Activated naive CD4-positive, alpha-beta T cell (primary cell): ENCODE data around the gene MBTD1.
"Not testable (repeated sequence)": the region's sequence is repeated elsewhere in the genome, so short reads cannot be mapped to it uniquely, and the experiment has no call there.

Source experiments
- DNase-seq, 4 experiments: peaks; one replicate each; lab custom pipeline; 2025; lab: John Stamatoyannopoulos, UW

MBTD1 gene

DNA sequence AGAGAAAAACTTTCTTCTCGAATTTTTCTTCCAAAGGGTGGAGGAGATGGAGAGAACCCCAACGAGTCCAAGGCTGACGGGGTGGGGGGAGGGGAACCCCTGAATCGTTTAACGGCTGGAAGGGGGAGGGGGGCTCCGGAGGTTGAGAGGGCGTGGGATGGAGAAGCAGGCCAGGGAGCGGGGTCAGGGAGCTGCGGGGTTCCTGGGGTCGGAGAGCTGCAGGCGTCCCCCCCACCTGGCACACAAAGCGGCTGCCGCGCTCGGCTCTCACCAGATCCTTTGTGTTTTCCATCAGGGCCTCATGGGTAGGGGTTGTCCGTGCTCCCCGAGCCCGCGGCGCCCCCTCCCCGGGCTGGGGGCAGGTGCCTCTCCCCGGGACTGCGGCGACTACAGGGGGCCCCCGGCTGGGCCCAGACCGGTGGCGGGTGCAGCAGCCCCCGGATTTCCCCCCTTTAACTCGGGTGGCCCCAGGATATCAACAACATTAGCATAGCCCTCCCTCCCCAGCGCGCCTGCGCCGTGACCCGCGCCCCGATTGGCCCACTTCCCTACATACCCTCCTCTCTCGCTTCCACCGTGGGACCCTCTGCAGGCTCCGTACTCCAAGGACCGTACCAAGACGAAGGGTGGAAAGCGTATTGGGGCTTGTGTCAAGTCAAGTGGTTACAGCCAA lies at the start of gene MBTD1:
Gene MBTD1 (minus strand): TSS at position 486 of the 673 bp plus-strand sequence. CDS start 34,888 bp downstream, outside the sequence.
- peak; percentile 82 to 93 (median 88) for DNase-seq

DNA sequence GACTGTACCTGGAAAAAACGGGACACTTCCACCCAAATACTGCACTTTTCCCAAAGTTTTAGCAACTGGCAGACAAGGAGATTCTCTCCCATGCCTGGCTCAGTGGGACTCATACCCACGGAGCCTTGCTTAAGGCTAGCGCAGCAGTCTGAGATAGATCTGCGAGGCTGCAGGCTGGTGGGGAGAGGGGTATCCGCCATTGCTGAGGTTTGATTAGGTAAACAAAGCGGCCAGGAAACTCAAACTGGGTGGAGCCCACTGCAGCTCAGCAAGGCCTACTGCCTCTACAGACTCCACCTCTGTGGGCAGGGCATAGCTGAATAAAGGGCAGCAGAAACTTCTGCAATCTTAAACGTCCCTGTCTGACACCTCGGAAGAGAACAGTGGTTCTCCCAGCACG lies 45.3 kb upstream of the MBTD1 start:
- DNase-seq = no peak

DNA sequence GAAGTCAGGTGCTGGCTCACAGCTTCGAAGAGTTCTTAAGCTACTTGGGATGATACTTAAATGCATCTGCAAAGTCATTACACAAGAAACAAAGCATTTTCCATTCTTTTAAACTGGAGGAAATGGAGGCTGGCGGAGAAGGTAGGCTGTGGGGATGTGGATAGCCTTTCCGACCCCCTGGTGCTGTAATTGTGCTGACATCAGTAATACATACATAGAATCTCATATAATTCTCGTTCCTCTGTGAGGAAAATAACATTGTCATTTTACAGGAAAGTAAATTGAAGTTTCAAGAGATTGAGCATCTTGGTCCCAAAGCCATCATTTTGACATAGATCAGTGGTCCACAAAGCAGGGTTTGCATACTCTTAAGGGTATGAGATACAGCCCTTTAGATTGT lies 40.0 kb upstream of the MBTD1 start:
- DNase-seq = no peak

DNA sequence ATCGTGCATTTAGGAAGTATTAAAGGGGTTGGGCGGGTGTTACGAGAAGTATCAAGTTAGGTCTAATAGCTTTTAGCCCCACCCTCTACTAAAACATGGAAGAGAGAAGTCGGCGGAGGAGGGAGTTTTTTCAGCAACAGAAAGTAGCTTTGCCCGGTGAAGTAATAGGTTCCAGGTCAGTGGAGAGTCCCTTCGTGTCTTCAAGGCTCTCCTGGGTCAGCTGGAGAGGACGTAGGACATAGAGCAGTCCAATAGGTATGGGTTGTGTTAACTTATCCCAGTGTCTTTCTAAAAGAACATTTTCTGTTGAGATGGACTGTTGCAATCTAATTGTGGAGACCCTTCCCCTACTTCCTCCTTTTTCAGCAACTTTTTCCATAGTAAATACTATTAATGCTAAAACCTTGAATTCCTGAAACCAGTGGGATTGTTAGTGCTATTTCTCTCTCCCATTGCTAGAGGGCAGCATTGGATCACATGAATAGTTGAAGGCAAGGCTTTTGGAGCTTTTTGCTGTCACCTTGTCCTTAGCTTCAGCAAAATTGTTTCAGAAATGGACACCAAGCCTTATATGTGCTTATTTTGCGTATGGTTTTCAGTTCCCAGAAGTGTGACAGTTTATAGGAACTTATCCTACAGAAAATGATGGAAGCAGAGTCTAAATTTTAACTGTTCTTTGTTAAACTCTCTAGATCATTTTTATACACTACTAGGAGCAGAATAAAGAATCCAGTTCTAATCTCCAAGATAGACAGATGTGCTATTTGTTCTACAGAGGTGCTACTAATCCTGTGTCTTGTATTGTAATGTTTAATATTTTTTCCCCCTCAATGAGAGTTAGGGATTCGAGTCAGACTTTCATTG lies 38.9 kb upstream of the MBTD1 start:
- DNase-seq = no peak

DNA sequence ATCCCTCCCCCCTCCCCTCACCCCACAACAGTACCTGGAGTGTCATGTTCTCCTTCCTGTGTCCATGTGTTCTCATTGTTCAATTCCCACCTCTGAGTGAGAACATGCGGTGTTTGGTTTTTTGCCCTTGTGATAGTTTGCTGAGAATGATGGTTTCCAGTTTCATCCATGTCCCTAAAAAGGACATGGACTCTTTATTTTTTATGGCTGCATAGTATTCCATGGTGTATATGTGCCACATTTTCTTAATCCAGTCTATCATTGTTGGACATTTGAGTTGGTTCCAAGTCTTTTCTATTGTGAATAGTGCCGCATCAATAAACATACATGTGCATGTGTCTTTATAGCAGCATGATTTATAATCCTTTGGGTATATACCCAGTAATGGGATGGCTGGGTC lies 34.5 kb upstream of the MBTD1 start:
- not testable (repeated sequence) for DNase-seq

DNA sequence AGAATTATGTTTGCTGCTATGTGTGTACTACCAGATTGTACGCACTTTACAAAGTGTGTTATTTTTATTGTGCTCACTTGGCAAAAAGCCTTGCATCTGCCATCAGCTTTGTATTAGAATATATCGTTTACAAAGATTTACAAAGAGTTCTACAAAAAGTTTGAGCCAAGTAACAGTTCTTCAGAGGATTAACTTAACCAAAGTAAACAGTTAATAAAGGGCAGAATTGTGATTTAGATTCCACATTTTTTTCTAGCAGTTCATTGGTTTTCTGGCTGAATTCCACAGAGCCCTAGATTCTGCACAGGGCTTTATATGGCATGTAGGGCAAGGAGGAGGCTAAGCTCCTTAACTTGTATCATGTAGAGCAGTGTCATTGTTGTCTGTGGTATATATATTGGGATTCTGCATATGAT lies 29.9 kb upstream of the MBTD1 start:
- DNase-seq = no peak

DNA sequence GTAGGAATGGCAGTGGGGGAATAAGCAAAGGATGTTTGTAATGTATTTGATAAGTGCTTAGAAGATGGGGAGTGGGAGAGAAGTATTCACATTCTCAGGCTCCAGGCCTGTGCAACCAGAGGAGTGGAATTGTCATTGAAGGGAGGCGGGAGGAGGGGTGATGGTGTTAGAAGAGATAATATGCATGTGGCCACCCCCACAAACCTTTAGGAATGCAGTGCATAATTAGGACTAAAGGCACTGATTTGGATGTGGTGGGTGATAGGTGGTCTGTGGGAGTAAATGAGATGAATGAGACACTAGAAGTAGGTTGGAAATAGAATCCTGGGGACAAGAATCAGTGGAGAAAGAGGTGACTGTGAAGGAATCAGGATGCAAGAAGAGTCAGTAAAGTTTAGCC lies 27.6 kb upstream of the MBTD1 start:
- DNase-seq = no peak

DNA sequence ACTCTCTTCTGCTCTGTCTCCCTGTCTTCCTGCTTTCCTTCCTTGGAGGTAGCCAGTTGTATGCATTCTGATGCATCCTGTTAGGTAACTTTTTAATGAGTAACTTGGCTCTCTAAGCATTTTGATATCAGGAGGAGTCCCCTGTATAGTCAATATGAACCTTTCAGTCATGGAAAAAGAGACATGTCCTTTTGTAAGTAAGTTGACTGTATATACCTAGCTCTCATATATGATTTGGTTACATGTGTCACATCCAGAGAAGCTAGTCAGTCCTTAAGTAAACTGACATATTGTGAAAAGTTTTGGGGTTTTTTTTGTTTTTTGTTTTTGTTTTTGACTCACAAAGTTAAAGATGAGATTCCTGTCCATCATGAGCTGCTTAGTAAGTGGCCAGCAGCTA lies 19.3 kb upstream of the MBTD1 start:
- no peak for DNase-seq

DNA sequence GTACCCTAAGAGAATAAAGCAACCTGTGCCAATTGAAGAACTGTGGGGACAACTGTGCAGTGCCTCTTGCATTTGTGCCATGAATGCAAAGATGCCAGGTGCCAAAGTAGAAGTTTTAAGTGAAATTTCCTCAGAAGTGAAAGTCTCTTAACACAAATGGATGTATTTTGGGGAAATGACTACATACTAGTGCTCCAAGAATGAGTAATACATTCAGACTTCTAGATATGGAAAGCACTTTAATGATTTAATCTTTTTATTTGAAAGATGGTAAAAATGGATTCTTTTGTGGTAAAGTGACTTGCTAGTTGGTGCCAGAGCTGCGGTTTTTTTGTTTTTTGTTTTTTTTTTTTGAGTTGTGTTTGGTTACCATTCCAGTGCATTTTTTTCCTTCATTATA lies 15.5 kb upstream of the MBTD1 start:
- DNase-seq = no peak

DNA sequence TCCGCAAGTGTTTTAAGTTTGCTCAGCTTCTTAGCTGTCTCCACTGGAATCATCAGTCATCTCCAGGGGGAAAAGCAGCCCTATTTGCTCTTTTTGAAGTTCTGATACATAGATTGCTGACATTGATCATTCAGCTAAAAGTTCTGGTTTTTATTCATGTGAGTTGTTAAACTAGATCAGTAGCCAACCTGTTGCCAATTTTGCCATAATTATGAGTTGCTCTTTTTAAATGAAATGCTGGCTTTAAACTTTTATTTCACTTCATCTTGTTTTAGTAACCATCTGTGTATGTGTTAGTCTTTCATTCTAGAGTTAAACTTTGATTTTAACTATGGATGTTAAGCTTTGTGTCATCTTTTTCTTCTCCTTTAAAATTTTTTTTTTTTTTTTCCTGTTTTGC lies 13.0 kb upstream of the MBTD1 start:
- no peak for DNase-seq

DNA sequence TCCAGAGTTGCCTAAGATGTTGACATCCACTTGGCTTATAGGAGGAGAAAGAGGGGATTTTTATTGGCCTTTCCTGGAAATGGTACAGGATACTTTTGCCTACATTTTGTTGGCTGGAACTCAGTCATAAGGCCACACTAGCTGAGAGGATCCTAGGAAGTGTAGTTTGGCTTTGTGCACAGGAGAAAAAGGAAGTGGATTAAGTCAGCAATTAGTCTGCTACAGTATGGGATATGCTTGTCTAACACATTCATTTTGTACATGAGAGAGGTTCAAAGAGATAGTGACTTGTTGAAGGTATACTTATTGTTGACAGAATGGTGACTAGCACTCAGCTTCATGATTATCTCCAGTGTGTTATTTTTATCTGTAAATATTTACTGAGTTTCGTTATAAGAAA lies 10.8 kb upstream of the MBTD1 start:
- no peak for DNase-seq

DNA sequence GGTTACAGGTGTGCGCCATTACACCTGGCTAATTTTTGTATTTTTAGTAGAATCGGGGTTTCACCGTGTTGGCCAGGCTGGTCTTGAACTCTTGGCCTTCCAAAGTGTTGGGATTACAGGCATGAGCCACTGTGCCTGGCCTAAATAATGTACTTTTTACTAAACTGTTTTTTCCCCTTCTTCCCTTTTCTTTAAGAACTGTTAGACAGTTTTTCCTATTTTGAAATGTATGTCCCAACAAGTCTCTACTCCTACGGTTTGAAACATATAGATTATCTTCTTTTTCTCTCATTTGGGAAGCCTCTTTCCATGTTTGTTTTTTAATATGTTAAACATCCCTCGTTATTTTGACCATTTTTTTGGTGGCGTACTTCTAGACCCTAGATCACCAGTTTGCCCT lies 10.1 kb upstream of the MBTD1 start:
- no peak for DNase-seq

DNA sequence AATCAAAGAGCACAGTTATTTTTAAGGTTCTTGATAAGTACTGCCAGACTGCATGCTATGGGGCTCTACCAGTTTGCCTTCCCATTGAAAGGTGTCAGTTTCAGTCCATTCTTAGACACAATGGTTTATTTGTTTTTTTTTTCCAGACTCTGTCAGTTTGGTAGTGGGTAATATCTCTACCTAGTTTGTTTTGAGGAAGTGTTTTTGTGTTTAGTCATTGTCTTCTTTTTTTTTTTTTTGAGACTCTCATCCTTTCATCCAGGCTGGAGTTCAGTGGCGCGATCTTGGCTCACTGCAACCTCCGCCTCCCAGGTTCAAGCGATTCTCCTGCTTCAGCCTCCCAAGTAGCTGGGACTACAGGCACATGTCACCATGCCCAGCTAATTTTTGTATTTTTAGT lies 4.6 kb upstream of the MBTD1 start:
- DNase-seq = not testable (repeated sequence)

DNA sequence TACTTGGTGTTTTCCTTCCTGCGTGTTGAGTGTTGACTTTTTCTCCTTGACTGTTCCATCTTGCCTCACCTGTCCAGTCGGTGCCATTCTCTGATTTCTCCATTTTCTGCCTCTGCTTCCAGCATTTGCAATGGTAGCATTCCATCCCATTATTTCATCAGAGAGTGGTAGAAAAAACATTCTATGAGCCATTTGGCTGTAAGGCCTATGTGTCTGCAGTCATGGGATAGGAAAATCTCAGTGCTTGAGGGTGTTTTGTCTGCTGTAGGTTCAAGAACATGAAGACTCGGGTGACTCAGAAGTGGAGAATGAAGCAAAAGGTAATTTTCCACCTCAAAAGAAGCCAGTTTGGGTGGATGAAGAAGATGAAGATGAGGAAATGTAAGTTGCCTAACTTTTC lies 3.2 kb upstream of the MBTD1 start:
- no peak for DNase-seq

DNA sequence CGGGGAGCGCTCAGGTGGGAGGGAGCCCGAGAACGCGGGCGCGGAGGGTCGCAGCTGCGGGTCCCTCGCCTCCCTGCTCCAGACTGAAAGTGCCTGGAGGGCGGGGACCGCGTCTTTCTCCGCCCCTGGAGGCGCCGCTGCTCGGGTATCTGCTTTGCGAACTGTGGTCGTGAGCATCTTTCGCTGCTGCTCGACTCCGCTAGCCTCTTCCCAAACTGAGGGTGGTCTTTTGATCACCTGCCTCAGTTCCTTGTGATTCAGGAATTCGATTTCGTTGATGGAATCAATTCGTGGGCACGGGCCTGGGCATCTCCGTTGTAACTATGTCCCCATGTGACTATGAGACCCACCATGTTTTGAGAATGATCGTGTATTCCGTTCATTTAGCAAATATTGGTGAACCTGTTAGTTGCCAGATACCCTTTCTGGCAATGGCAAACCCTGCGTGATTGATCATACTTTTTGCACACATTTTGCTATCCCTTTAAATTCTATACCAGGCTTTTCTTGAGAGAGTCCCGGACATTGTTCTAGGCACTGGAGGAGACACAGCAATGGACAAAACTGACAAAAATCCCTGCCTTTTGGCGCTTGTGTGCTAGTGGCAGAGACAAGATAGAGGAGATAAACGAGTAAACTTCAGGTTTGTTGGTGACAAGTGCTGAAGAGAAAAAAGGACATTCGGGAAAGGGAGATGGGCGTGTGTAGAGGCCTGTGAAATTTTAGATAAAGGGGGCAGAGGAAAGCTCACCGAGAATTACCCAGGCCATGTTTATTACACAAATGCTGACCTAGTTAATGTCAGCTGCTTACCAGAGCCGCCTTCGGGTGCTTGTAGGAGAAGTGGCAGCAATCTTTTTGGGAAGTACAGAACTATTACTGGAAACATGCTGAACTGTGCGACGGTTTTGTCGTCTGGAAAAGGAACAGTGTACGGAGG lies 1.4 kb upstream of the MBTD1 start:
- no peak for DNase-seq

DNA sequence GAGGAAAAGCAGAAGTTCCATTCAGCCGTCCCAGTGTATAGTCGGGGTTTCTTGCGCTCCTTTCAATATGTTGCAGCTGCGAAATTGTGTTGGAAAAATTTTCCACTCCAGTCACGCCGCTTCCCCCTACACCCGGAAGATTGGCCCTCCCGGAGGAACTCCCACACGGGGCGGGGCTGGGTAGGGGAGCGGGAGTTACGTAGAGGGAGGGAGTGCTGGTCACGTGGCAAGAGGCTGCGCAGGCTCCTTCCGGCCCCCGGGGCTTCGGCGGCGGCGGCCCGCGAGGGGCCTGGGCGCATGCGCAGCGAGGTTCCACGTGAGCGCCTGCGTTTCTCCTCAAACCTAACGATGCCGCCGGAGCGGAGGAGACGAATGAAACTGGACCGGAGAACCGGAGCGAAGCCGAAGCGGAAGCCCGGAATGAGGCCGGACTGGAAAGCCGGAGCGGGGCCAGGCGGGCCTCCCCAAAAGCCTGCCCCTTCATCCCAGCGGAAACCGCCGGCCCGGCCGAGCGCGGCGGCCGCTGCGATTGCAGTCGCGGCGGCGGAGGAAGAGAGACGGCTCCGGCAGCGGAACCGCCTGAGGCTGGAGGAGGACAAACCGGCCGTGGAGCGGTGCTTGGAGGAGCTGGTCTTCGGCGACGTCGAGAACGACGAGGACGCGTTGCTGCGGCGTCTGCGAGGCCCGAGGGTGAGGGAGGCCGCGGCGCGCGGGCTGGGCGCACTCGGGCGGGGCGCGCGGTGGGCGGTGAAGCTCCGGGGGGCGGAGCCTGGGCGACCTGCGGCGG lies 581 bp upstream of the MBTD1 start, which contains the start of gene UTP18:
Gene UTP18 (plus strand): TSS at position 310 of the 787 bp plus-strand sequence. CDS start 39 bp downstream, at position 349.
- DNase-seq = peak; percentile 88 to 94 (median 92)

DNA sequence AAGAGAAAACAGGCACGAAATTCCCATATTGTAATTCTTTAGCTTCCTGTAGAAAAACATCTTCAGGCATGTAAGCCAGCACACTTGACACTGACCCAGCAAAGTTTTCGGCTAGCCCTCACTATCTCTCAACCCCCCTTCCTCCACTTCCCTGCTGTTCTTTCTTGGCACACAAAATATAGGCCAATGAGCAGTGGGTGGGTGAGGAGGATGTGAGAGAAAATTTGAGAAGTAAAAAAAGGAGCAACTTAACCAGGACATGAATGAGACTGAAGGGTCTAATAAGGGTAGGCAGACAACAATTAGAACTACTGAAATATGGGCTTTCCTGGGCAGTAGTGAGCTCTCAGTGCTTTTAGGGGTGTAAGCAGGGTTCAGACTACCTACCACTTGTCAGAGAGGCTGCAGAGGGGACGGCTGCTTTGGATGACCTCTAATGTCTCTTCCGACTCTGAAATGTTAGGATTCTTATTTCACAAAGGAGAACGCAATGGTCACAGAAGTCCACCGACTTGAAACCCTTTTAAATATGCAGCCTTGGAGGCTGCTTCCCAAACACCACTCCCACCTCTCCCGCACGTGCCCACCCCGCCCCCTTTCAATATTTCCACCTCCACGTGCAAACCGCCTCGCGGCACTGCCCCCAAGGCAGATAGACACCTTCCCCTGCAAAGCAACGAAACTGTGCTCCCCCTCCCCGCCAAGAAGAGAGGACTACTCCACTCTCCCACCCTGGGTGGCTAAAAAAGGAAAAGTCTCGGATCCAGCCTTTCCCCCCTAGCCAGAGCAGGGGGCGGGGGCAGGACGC lies 889 bp downstream of the MBTD1 start:
- DNase-seq = peak in 1 of 4 experiments; percentile 9

DNA sequence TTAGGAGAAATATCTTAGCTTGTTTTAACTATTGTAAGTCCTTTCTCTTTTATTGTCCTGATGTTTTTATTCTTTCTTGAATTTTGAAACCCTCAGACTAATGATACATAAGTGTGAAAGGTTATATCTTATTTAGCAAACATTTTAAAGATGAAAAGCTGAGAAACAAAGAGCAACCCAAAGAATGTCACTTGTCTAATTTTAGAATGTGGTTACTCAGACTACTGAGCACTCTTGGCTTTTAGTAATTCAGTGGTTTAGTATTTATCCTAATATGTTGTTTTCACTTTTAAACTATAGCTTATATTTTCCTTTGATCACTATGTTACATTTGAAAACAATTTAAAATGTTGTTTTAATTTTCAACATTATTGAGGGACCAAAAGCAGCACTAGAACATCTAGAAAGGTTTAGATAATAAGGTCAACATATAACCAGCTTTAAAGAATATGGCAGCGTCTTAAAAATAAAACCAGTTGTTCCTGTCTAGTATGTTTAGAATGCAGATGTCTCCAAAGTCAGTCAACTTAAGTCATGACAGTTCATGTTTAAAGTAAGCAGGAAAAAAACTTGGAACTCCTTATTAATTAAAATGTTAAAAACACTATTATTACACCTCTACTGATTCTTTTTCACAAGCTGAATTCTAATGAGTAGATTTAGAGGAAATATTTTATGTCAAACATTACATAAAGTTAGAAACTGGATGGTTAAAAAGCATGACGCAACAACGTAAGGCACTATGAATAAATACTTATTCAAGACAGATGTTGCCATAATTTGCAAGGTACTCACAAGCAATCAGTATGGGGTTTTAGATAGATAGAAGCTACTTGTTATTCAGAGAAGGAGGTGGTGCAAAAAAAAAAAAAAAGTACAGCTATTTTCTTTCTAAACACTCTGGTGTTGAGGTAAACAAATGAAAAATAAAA lies 2.4 kb downstream of the MBTD1 start:
- no peak for DNase-seq

DNA sequence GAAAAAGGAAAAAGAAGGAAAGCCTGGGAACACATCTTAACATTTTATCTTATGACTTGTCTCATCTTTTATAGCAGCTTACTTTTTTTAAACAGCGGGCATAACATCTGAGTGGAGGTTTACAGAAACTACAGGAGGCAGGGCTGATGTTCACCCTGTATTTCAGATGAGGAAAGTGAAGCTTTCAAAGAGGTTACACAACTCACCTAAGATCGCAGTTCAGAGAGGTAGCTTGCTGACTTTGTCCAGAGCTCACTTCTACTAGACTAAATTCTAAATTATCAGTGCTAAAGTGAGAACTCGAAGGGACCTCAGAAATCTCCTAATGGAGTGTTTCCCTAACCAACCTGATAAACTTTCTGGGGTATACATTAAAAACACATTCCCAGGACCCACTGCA lies 3.7 kb downstream of the MBTD1 start:
- no peak for DNase-seq
